ENCODE measurements around the gene ATG4C.

The ATG4C gene

DNA sequence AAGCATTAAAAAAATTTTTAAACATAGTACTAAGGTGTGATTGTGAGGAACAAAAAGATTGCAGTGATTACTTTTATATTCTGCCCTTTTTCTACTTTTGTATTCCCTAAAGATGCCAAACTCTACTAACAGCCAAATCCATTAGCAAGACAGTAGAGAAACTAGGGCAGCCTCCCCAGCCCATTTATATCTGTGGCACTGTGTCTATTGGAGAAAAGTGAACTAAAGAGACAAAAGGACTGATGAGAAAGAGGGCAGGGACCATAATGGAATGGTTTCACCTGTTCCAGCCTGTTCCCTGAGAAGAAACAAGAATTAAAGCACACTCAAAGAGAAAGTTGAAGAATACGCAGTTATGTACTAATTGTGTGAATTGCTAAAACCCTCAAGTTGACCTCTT, 56.6 kb downstream of the ATG4C start:
- ChIA-PET POLR2A (no interaction called here), CTCF (interaction anchor here (0.8 to 4.1 kb wide), 9 partner anchors 9 to 698 kb away, joined by 3 to 72 read pairs (median 7); no protein-coding TSS in a partner anchor)
- TF ChIP-seq, protein P1, sequence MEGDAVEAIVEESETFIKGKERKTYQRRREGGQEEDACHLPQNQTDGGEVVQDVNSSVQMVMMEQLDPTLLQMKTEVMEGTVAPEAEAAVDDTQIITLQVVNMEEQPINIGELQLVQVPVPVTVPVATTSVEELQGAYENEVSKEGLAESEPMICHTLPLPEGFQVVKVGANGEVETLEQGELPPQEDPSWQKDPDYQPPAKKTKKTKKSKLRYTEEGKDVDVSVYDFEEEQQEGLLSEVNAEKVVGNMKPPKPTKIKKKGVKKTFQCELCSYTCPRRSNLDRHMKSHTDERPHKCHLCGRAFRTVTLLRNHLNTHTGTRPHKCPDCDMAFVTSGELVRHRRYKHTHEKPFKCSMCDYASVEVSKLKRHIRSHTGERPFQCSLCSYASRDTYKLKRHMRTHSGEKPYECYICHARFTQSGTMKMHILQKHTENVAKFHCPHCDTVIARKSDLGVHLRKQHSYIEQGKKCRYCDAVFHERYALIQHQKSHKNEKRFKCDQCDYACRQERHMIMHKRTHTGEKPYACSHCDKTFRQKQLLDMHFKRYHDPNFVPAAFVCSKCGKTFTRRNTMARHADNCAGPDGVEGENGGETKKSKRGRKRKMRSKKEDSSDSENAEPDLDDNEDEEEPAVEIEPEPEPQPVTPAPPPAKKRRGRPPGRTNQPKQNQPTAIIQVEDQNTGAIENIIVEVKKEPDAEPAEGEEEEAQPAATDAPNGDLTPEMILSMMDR (IDR thresholded peaks at IDR 0.05; ENCODE audit: insufficient read depth, low read length, missing control alignments), result no peak
- DNase-seq (ENCODE audit: low read depth, low spot score), result no peak
- no peak overlapping the region for H3K4me3 ChIP-seq (ENCODE audit: low read depth, low read length)

DNA sequence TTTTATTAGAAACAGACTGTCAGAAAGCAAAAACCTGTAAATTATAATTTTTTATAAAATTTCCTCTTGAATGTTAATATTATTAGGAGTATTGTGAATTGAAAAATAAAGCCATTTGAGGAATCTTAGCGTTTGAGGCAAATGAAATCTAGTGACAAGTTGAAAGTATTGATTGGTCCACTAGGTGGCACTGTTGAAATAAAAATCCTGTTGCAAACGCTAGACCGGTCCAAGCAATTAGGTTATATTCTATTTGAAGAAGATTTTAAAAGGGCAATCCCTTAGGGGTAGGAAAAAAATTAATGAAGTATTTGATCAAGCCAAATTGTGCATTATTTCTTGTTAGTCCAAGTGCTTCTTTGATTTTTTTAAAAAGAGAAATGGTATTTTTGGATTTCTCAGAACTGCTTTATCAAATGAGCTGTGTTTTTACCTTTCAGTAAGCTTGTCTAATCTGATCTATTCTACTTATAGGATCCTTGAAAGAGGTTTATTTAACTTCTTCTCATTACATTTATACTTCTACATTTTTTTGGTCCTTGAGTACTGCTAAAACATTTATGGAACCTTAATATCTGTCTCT, 57.7 kb downstream of the ATG4C start:
- H3K4me3 ChIP-seq (ENCODE audit: low read depth, low read length), result no peak overlapping the region
- POLR2A ChIA-PET, result interaction anchor here (0.6 kb wide), 1 partner anchor 655 kb away, joined by 3 read pairs; no protein-coding TSS in a partner anchor
- TF ChIP-seq, protein P1 (IDR thresholded peaks at IDR 0.05; ENCODE audit: insufficient read depth, low read length, missing control alignments), result peak; percentile 39
- CTCF ChIA-PET, result interaction anchor here (0.6 to 4.1 kb wide), 29 partner anchors 9 to 1405 kb away, joined by 3 to 72 read pairs (median 4); no protein-coding TSS in a partner anchor
- DNase-seq (ENCODE audit: low read depth, low spot score), result peak; percentile 14

DNA sequence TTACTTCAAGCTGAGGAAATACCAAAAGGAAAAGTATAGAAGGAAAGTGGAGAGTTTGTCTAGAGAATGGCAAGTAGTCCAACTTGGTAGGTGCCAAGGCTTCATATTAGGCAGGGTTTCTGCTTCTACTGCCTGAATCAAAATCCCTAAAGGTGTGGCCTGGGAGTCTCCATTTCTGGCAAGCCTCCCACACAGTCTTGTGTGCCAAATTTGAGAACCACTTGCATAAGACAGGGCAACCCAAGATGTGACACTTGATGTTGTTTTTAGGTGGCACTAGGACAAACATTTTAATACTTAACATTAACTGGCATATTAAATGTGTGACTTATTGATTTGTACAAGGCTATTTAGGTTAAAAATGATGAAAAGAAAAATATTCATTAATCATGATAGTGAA, 60.1 kb downstream of the ATG4C start:
- POLR2A ChIA-PET, result no interaction called here
- TF ChIP-seq, protein P1 (IDR thresholded peaks at IDR 0.05; ENCODE audit: insufficient read depth, low read length, missing control alignments), result no peak
- CTCF ChIA-PET, result interaction anchor here (1.5 to 4.1 kb wide), 3 partner anchors 11 to 305 kb away, joined by 6 to 72 read pairs (median 6); no protein-coding TSS in a partner anchor

DNA sequence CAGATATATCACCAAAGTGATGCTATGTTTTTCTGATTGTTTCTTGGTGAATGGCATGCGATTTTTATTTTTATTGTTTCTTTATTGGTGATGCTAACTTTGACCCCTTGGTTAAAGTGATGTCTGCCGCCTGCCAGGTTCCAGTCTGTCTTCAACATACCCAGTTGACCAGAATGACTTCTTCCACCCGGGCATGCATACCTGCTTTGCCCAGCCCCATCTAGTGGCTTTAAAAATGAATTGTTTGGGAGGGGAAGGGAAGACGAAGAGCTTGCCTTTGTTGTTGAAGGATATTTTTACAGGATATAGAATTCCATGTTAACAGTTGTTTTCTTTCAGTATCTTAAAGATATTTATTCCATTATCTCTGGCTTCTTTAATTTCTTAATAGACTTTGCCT, 65.1 kb downstream of the ATG4C start:
- ChIA-PET POLR2A (no interaction called here), CTCF (interaction anchor here (1.4 to 1.8 kb wide), 2 partner anchors 9 to 12 kb away, joined by 4 to 6 read pairs; no protein-coding TSS in a partner anchor)
- no peak overlapping the region for H3K4me3 ChIP-seq (ENCODE audit: low read depth, low read length)
- DNase-seq (ENCODE audit: low read depth, low spot score), result no peak
- TF ChIP-seq, protein P1 (IDR thresholded peaks at IDR 0.05; ENCODE audit: insufficient read depth, low read length, missing control alignments), result no peak

More for the DNA sequence above, 60.1 kb downstream of the ATG4C start:
- H3K4me3 ChIP-seq (ENCODE audit: low read depth, low read length), result no peak overlapping the region
- DNase-seq (ENCODE audit: low read depth, low spot score), result no peak

DNA sequence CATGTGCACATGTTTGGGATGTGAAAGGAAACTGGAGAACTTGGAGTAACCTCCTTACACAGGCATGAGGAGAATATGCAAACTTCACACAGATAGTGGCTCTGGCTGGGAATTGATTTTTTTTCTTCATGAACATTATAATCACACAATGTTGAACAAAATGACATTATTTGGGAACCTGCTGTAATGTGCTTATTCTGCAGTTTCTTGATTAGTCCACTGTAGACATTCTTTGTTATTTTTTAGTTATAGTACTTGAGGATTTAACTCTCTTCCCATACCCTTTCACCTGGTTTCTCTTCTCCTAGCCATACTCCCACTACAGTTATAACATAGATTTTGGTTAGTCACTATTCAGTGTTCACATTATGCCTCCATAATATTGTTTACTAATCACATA, 68.3 kb downstream of the ATG4C start:
- CTCF ChIA-PET, result interaction anchor here (2.3 to 2.8 kb wide), 2 partner anchors 10 to 13 kb away, joined by 9 to 25 read pairs; no protein-coding TSS in a partner anchor
- no peak overlapping the region for H3K4me3 ChIP-seq (ENCODE audit: low read depth, low read length)
- TF ChIP-seq, protein P1 (IDR thresholded peaks at IDR 0.05; ENCODE audit: insufficient read depth, low read length, missing control alignments), result no peak
- POLR2A ChIA-PET, result no interaction called here
- no peak for DNase-seq (ENCODE audit: low read depth, low spot score)

DNA sequence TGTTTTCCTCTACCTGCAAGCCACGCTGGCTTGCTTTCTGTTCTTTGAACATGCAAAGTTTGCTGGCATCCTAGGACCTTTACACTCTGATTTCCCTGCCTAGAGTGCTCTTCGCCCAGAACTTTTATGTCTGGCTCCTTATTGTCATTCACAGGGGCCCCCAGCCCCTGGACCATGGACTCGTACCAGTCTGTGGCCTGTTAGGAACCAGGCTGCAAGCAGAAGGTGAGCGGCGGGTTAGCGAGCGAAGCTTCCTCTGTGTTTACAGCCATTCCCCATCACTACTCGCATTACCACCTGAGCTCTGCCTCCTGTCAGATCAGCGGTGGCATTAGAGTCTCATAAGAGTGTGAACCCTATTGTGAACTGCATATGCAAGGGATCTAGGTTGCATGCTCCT, 73.0 kb downstream of the ATG4C start:
- CTCF ChIA-PET, result interaction anchor here (4.3 kb wide), 1 partner anchor 15 kb away, joined by 21 read pairs; no protein-coding TSS in a partner anchor
- DNase-seq (ENCODE audit: low read depth, low spot score), result no peak
- POLR2A ChIA-PET, result no interaction called here
- TF ChIP-seq, protein P1 (IDR thresholded peaks at IDR 0.05; ENCODE audit: insufficient read depth, low read length, missing control alignments), result no peak
- no peak overlapping the region for H3K4me3 ChIP-seq (ENCODE audit: low read depth, low read length)
